HepG2 (cell line): ENCODE data around the gene SMYD2. TPM values are rescaled to one million over a fixed set of nuclear protein-coding genes. Genes with fewer than 3 reads are reported as not detected.

ENCODE experiments used
- ATAC-seq: fragments of 200-7000 bp; cut with Tn5 transposase; 3 replicates; pipeline ENCODE4 v1.9.1; 2020; ENCODE audit warnings: mild to moderate bottlenecking, moderate library complexity
- BruUV-seq: library from RNA; stranded (reverse); fragments of 400-500 nt; replicated peaks from 2 replicates; lab custom pipeline; 2021; lab: Mats Ljungman, UMichigan
- CTCF ChIA-PET: fragments of 300-600 bp; formaldehyde crosslinking; extraction: SDS; loops from one replicate; lab custom pipeline; 2021; ENCODE audit warnings: low total read pairs, inconsistent platforms, low intra/inter-chr PET ratio; lab: Yijun Ruan, JAX
- POLR2A ChIA-PET: fragments of 350-600 bp; sonication (Branson Sonifier 250); formaldehyde crosslinking; loops from one replicate; lab custom pipeline; 2020; ENCODE audit warnings: antibody characterized with exemption, inconsistent platforms; lab: Yijun Ruan, JAX
- DNase-seq: peaks from one replicate; pipeline ENCODE4 v3.0.0-alpha.2; 2015; ENCODE audit warnings: low spot score
- FAIRE-seq: peaks from 3 replicates; lab custom pipeline; 2011; peaks lifted over from hg19 to GRCh38; lab: Jason Lieb, UNC
- H2AFZ ChIP-seq: one replicate; pipeline ENCODE4 v1.6.1; 2011; ENCODE audit warnings: low read length, inconsistent platforms
- H3K27ac ChIP-seq: fragments of 300-600 bp; 3 replicates; pipeline ENCODE4 v1.8.0; 2011; ENCODE audit warnings: mixed run types, mild to moderate bottlenecking, mixed read lengths, low read length, inconsistent platforms; ENCODE audit not compliant: insufficient read depth; ENCODE audit errors: extremely low read length
- H3K27me3 ChIP-seq, 2 experiments: fragments of 200-600 bp in 1 of 2; 2 replicates in 1 of 2; 3 replicates in 1 of 2; pipeline versions ENCODE4 v1.6.0 to v1.8.0; 2011; ENCODE audit warnings: low read length in 2 of 2, mild to moderate bottlenecking in 2 of 2, moderate library complexity in 2 of 2, inconsistent platforms in 1 of 2; ENCODE audit not compliant: insufficient read depth in 2 of 2, control insufficient read depth in 1 of 2
- H3K36me3 ChIP-seq, 2 experiments: fragments of 200-600 bp in 1 of 2; replicated peaks in 1 of 2; 2 replicates in 1 of 2; 3 replicates in 1 of 2; pipeline versions ENCODE4 v1.5.1 to v1.8.0; 2011; ENCODE audit warnings: low read length in 2 of 2, inconsistent platforms in 1 of 2; ENCODE audit not compliant: insufficient read depth in 2 of 2, control insufficient read depth in 1 of 2
- H3K4me1 ChIP-seq: 2 replicates; pipeline ENCODE4 v1.5.1; 2012; ENCODE audit warnings: low read length, inconsistent platforms; ENCODE audit not compliant: insufficient read depth
- H3K4me2 ChIP-seq: 2 replicates; pipeline ENCODE4 v1.6.0; 2011; ENCODE audit warnings: low read depth, low read length, inconsistent platforms
- H3K4me3 ChIP-seq, 3 experiments: fragments of 200-600 bp in 1 of 3; sonication (generic), shearing (Covaris generic) in 1 of 3; replicated peaks in 1 of 3; 2 replicates each; pipeline ENCODE4 v1.5.1; 2011 to 2016; ENCODE audit warnings: low read length in 3 of 3, inconsistent platforms in 2 of 3, low read depth in 2 of 3, mild to moderate bottlenecking in 2 of 3, control low read depth in 1 of 3, mixed read lengths in 1 of 3; ENCODE audit not compliant: insufficient read depth in 1 of 3
- H3K79me2 ChIP-seq: one replicate; pipeline ENCODE4 v1.6.1; 2011; ENCODE audit warnings: low read length, inconsistent platforms; ENCODE audit not compliant: insufficient read depth
- H3K9ac ChIP-seq: 2 replicates; pipeline ENCODE4 v1.6.0; 2011; ENCODE audit warnings: mild to moderate bottlenecking, low read depth, low read length, inconsistent platforms; ENCODE audit not compliant: insufficient read depth
- H3K9me3 ChIP-seq: 2 replicates; pipeline ENCODE4 v1.5.1; 2012; ENCODE audit warnings: mild to moderate bottlenecking, low read length
- H4K20me1 ChIP-seq: 2 replicates; pipeline ENCODE4 v1.6.0; 2011; ENCODE audit warnings: inconsistent platforms, mild to moderate bottlenecking, low read length, moderate library complexity; ENCODE audit not compliant: insufficient read depth
- BCLAF1 ChIP-seq: fragments of 450-650 bp; IDR thresholded peaks from 2 replicates; pipeline ENCODE4 v1.6.1; 2017; ENCODE audit warnings: mild to moderate bottlenecking
- DZIP1 ChIP-seq: sonication (generic); formaldehyde crosslinking; IDR thresholded peaks from 2 replicates; pipeline ENCODE4 v1.5.0; 2020; ENCODE audit warnings: mild to moderate bottlenecking, missing genetic modification reagents
- GABPA ChIP-seq, 2 experiments: IDR thresholded peaks; 2 replicates each; pipeline ENCODE4 v1.6.1; 2011 to 2016; ENCODE audit warnings: low read depth in 2 of 2, low read length in 1 of 2, missing biosample characterization in 1 of 2, missing genetic modification characterization in 1 of 2
- HNRNPUL1 ChIP-seq: fragments of 200-400 bp; formaldehyde crosslinking; IDR thresholded peaks from 2 replicates; pipeline ENCODE4 v1.6.1; 2017; ENCODE audit warnings: low read depth, mild to moderate bottlenecking, low read length, moderate library complexity
- MBD4 ChIP-seq: IDR thresholded peaks from 2 replicates; pipeline ENCODE4 v1.6.1; 2012; ENCODE audit warnings: low read length, inconsistent platforms, borderline replicate concordance
- SMARCE1 ChIP-seq: fragments of 450-650 bp; IDR thresholded peaks from 2 replicates; pipeline ENCODE4 v1.6.1; 2017; ENCODE audit warnings: borderline replicate concordance
- ZNF704 ChIP-seq: sonication (generic); formaldehyde crosslinking; IDR thresholded peaks from 2 replicates; pipeline ENCODE4 v1.8.1; 2023; ENCODE audit warnings: mild to moderate bottlenecking, inconsistent platforms, moderate library complexity, missing genetic modification reagents, borderline replicate concordance
- WGBS: methylation state at CpG from one replicate; pipeline ENCODE4 v1.1.6; 2017; ENCODE audit warnings: low lambda C conversion rate; 5-methylcytosine and 5-hydroxymethylcytosine counted together
- in situ Hi-C: cut with HindIII; loops from 2 replicates; pipeline ENCODE4 v1.10.0; 2017; ENCODE audit warnings: low pct_unique_long_range_greater_than_20kb; ENCODE audit not compliant: extremely low pct_ligation_motif_present
- intact Hi-C: fragments of 100-400 bp; cut with micrococcal nuclease; formaldehyde crosslinking; loops from one replicate; pipeline ENCODE4 v1.10.0; 2022; ENCODE audit not compliant: unreplicated experiment
- polyA plus RNA-seq, 8 experiments: library from polyadenylated mRNA; depleted of rRNA in 3 of 8; stranded (reverse) in 7 of 8; unstranded in 1 of 8; fragments of >200 nt; fragmentation: Illumina TruSeq in 4 of 8; extraction: Trizol in 4 of 8; gene quantifications; 2 replicates each; pipeline versions ENCODE4 v1.2.1 to v1.2.3, GENCODE V29; 2011 to 2016; ENCODE audit warnings: low read depth in 4 of 8, missing spikeins in 1 of 8, mixed read lengths in 1 of 8; ENCODE audit not compliant: insufficient read depth in 1 of 8
- total RNA-seq, 5 experiments: library from RNA; depleted of rRNA; stranded (reverse); fragments of >200 nt; fragmentation: Illumina TruSeq; extraction: Trizol; gene quantifications; 2 replicates each; pipeline ENCODE4 v1.2.3, GENCODE V29; 2016; ENCODE audit warnings: low read depth in 1 of 5

SMYD2 gene
- total and polyA plus RNA-seq, 2 of the 13 experiments (the other 11 are each of a cell fraction or from before 2014, with no cell fraction given), result 72.7 to 139 TPM

GRCh38 chr1:214351551-214352277 is 70.8 kb downstream of the SMYD2 start (continued):
- TF ChIP-seq DZIP1 (CRISPR knock-in tag) (no peak), GABPA (IDR thresholded peaks at IDR 0.05; ENCODE audit: low read depth, low read length) (no peak), GABPA (CRISPR knock-in tag; IDR thresholded peaks at IDR 0.05; ENCODE audit: low read depth) (no peak), MBD4 (no peak)
- TF ChIP-seq, all 625 proteins: peak for 0

- 97% methylated on average over 4 of the region's 4 CpGs for WGBS
- H3K9me3 ChIP-seq, result no peaks in the 10 kb centered on the region
- FAIRE-seq, result no peak
- no peaks in the 10 kb centered on the region for H3K4me1 ChIP-seq
- no peak for DNase-seq
- no peak overlapping the region for H2AFZ ChIP-seq
- ChIA-PET CTCF (no interaction called here), POLR2A (no interaction called here)
- no peaks in the 10 kb centered on the region for H3K79me2 ChIP-seq
- no peak overlapping the region for H3K4me3 ChIP-seq
- H4K20me1 ChIP-seq, result no peaks in the 10 kb centered on the region
- BruUV-seq, result no TSS peak
- H3K27me3 ChIP-seq, result no peaks in the 10 kb centered on the region
- H3K9ac ChIP-seq, result no peak overlapping the region
- H3K4me2 ChIP-seq, result no peak overlapping the region
- in situ Hi-C loops, result no loop called here
- no peak overlapping the region for H3K27ac ChIP-seq
- TF ChIP-seq ZNF704 (no peak), HNRNPUL1 (no peak), BCLAF1 (no peak), SMARCE1 (no peak)
- ATAC-seq, result no peak
- H3K36me3 ChIP-seq, result peaks cover 4 to 5% of the 10 kb centered on the region in 2 experiments; a peak in 1 of 5 replicates
- intact Hi-C loops, result no loop called here
These were observed 71.9 kb downstream of the SMYD2 start for GRCh38 chr1:214352838-214353237.
